Activated CD8-positive, alpha-beta memory T cell treated with anti-CD3 and anti-CD28 coated beads for 36 hours (primary cell): ENCODE measurements around the gene MEX3C. TPM values are rescaled to one million over a fixed set of nuclear protein-coding genes. Genes with fewer than 3 reads are reported as not detected.

ENCODE experiments used
- CTCF ChIA-PET: fragments of 350-600 bp; sonication (Branson Sonifier 250); formaldehyde crosslinking; loops from one replicate; lab custom pipeline; 2021; ENCODE audit warnings: antibody characterized with exemption; lab: Charles Lee
- POLR2A ChIA-PET: fragments of 350-600 bp; sonication (Branson Sonifier 250); formaldehyde crosslinking; loops from one replicate; lab custom pipeline; 2021; ENCODE audit warnings: antibody characterized with exemption; lab: Charles Lee
- total RNA-seq, 2 experiments: library from RNA; stranded (reverse); gene quantifications; one replicate each; pipeline ENCODE4 v1.2.3, GENCODE V29; 2021

MEX3C gene
- total RNA-seq, 2 experiments from 2014 or later: 67.8 to 69.9 TPM

GRCh38 chr18:51168026-51168742, 29.3 kb downstream of the MEX3C start:
- POLR2A ChIA-PET: no interaction called here
- CTCF ChIA-PET: interaction anchor here (1.2 to 1.4 kb wide), 2 partner anchors 29 to 32 kb away, joined by 4 read pairs; partner anchors contain the start of gene MEX3C

GRCh38 chr18:51165296-51165695, 32.2 kb downstream of the MEX3C start:
- ChIA-PET CTCF (no interaction called here), POLR2A (no interaction called here)

- ChIA-PET CTCF (no interaction called here), POLR2A (no interaction called here)
These were observed 32.7 kb downstream of the MEX3C start for GRCh38 chr18:51164761-51165281.

GRCh38 chr18:51164342-51164741, 33.1 kb downstream of the MEX3C start:
- POLR2A ChIA-PET: no interaction called here
- CTCF ChIA-PET: no interaction called here

GRCh38 chr18:51163543-51163942, 33.9 kb downstream of the MEX3C start:
- POLR2A ChIA-PET: no interaction called here
- CTCF ChIA-PET: no interaction called here

GRCh38 chr18:51162617-51163016, 34.9 kb downstream of the MEX3C start:
- CTCF ChIA-PET: no interaction called here

GRCh38 chr18:51160646-51161045, 36.8 kb downstream of the MEX3C start:
- CTCF ChIA-PET: interaction anchor here (1.3 kb wide), 1 partner anchor 50 kb away, joined by 3 read pairs; no protein-coding TSS in a partner anchor
- POLR2A ChIA-PET: no interaction called here

More at GRCh38 chr18:51162617-51163016, 34.9 kb downstream of the MEX3C start:
- POLR2A ChIA-PET: no interaction called here

GRCh38 chr18:51157215-51157614, 40.3 kb downstream of the MEX3C start:
- CTCF ChIA-PET: no interaction called here
- POLR2A ChIA-PET: no interaction called here

GRCh38 chr18:51154431-51155063, 42.9 kb downstream of the MEX3C start:
- POLR2A ChIA-PET: interaction anchor here (2.2 kb wide), 1 partner anchor 42 kb away, joined by 9 read pairs; the partner anchor contains the start of gene MEX3C
- CTCF ChIA-PET: interaction anchor here (0.9 to 1.6 kb wide), 3 partner anchors 17 to 43 kb away, joined by 3 to 4 read pairs (median 4); partner anchors contain the start of gene MEX3C

- CTCF ChIA-PET: interaction anchor here (0.6 to 1.6 kb wide), 4 partner anchors 18 to 45 kb away, joined by 3 to 4 read pairs (median 4); partner anchors contain the start of gene MEX3C
These were observed 43.7 kb downstream of the MEX3C start for GRCh38 chr18:51153659-51154371.

GRCh38 chr18:51151568-51152511, 45.6 kb downstream of the MEX3C start:
- POLR2A ChIA-PET: interaction anchor here (0.6 to 1.9 kb wide), 5 partner anchors 14 to 122 kb away, joined by 4 to 8 read pairs (median 6); partner anchors contain the start of genes MEX3C and SMAD4

More at GRCh38 chr18:51153659-51154371, 43.7 kb downstream of the MEX3C start:
- POLR2A ChIA-PET: interaction anchor here (1.9 to 2.2 kb wide), 2 partner anchors 43 to 124 kb away, joined by 6 to 9 read pairs; partner anchors contain the start of genes MEX3C and SMAD4

GRCh38 chr18:51151185-51151567, 46.3 kb downstream of the MEX3C start:
- ChIA-PET POLR2A (no interaction called here), CTCF (no interaction called here)

More at GRCh38 chr18:51151568-51152511, 45.6 kb downstream of the MEX3C start:
- CTCF ChIA-PET: interaction anchor here (1.5 kb wide), 1 partner anchor 27 kb away, joined by 3 read pairs; no protein-coding TSS in a partner anchor

GRCh38 chr18:51150113-51150700, 47.3 kb downstream of the MEX3C start:
- POLR2A ChIA-PET: interaction anchor here (0.6 kb wide), 1 partner anchor 49 kb away, joined by 3 read pairs; no protein-coding TSS in a partner anchor
- CTCF ChIA-PET: no interaction called here

GRCh38 chr18:51149670-51150069, 47.8 kb downstream of the MEX3C start:
- ChIA-PET CTCF (no interaction called here), POLR2A (no interaction called here)

GRCh38 chr18:51146909-51147308, 50.6 kb downstream of the MEX3C start:
- CTCF ChIA-PET: no interaction called here
- POLR2A ChIA-PET: no interaction called here

- ChIA-PET POLR2A (no interaction called here), CTCF (no interaction called here)
These were observed 58.5 kb downstream of the MEX3C start for GRCh38 chr18:51138936-51139335.

- ChIA-PET CTCF (no interaction called here), POLR2A (no interaction called here)
These were observed 59.6 kb downstream of the MEX3C start for GRCh38 chr18:51137891-51138290.
